ENCODE results near the gene PAH.
A peak's percentile ranks its signal among the peaks of the same experiment; 100 is the strongest.
"Not testable (repeated sequence)": the region's sequence is repeated elsewhere in the genome, so short reads cannot be mapped to it uniquely, and the experiment has no call there.

Gene PAH

DNA sequence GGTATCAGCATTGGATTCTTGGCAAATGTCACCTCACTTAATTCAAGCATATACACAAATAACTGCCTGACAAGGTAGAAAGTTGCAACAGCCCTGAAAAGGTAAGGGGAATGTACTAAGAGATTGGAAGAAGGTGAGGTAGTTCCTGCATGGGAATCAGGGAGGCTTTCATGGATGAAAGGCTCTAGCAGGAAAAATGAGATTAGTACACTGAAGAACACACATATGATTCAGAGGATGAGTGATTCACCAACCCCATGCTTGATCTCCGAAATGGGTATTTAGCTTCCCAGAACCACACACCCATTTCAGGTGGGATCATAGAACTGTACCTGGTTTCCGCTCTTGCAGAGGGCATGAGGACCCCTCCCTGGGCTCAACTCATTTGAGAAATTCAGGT, 65.8 kb downstream of the PAH start:
- TF ChIP-seq BHLHE40 (IDR thresholded peaks at IDR 0.05; ENCODE audit: borderline replicate concordance) (no peak), PKNOX1 (IDR thresholded peaks at IDR 0.05) (no peak), SP1 (IDR thresholded peaks at IDR 0.05) (no peak), LEF1 (IDR thresholded peaks at IDR 0.05; ENCODE audit: borderline replicate concordance) (no peak), L3MBTL2 (conservative IDR thresholded peaks at IDR 0.05) (no peak), FOXM1 (IDR thresholded peaks at IDR 0.05; ENCODE audit: borderline replicate concordance) (no peak), NFRKB (IDR thresholded peaks at IDR 0.05) (no peak), FOXK2 (IDR thresholded peaks at IDR 0.05) (no peak), CTBP1 (IDR thresholded peaks at IDR 0.05; ENCODE audit: borderline replicate concordance) (no peak), HDGF (IDR thresholded peaks at IDR 0.05; ENCODE audit: borderline replicate concordance) (no peak), ELF4 (IDR thresholded peaks at IDR 0.05) (no peak)
- CTCF ChIA-PET: no interaction called here
- DNase-seq (ENCODE audit: extremely low spot score): no peak
- POLR2A ChIA-PET: no interaction called here

- ChIA-PET POLR2A (no interaction called here), CTCF (no interaction called here)
- DNase-seq (ENCODE audit: extremely low spot score): no peak
- TF ChIP-seq SUZ12 (IDR thresholded peaks at IDR 0.05) (no peak), PKNOX1 (IDR thresholded peaks at IDR 0.05) (no peak), CTBP1 (IDR thresholded peaks at IDR 0.05; ENCODE audit: borderline replicate concordance) (no peak), FOXM1 (IDR thresholded peaks at IDR 0.05; ENCODE audit: borderline replicate concordance) (no peak), SP1 (IDR thresholded peaks at IDR 0.05) (no peak), ELF4 (IDR thresholded peaks at IDR 0.05) (no peak), BHLHE40 (IDR thresholded peaks at IDR 0.05; ENCODE audit: borderline replicate concordance) (no peak), HDGF (IDR thresholded peaks at IDR 0.05; ENCODE audit: borderline replicate concordance) (no peak), L3MBTL2 (conservative IDR thresholded peaks at IDR 0.05) (no peak), ZNF384 (IDR thresholded peaks at IDR 0.05) (no peak)
Measured at GRCh38 chr12:102849722-102850447, 67.2 kb downstream of the PAH start.

GRCh38 chr12:102848832-102849231, 68.2 kb downstream of the PAH start:
- CTCF ChIA-PET: no interaction called here
- POLR2A ChIA-PET: no interaction called here
- TF ChIP-seq SUZ12 (IDR thresholded peaks at IDR 0.05) (no peak), PKNOX1 (IDR thresholded peaks at IDR 0.05) (no peak), FOXK2 (IDR thresholded peaks at IDR 0.05) (no peak), FOXA1 (IDR thresholded peaks at IDR 0.05) (no peak), HDGF (IDR thresholded peaks at IDR 0.05; ENCODE audit: borderline replicate concordance) (no peak), CTBP1 (IDR thresholded peaks at IDR 0.05; ENCODE audit: borderline replicate concordance) (no peak), LEF1 (IDR thresholded peaks at IDR 0.05; ENCODE audit: borderline replicate concordance) (no peak), NFRKB (IDR thresholded peaks at IDR 0.05) (no peak)
- no peak for DNase-seq (ENCODE audit: extremely low spot score)

DNA sequence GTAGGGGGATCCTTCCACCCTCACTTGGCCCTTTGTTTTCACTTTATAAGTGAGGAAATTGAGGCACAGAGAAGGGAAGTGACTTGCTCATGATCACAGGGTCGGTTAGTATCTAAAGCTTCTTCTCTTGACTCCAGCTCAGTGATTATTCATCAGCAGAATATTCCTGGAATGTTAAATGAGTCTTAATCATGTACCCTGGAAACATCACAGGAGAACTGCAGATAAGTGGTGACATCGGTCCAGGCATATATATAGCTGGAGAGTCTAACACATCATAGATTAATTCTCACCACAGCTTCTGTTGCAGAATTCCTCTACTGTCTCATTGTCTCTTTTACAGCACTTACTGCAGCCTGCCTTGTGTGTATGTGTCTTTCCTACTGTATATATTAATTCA, 69.9 kb downstream of the PAH start:
- POLR2A ChIA-PET: no interaction called here
- no peak for DNase-seq (ENCODE audit: extremely low spot score)
- CTCF ChIA-PET: no interaction called here
- TF ChIP-seq TARDBP (IDR thresholded peaks at IDR 0.05) (no peak), FOXA1 (IDR thresholded peaks at IDR 0.05) (no peak), FOXK2 (IDR thresholded peaks at IDR 0.05) (no peak), CTBP1 (IDR thresholded peaks at IDR 0.05; ENCODE audit: borderline replicate concordance) (no peak), BHLHE40 (IDR thresholded peaks at IDR 0.05; ENCODE audit: borderline replicate concordance) (no peak), SP1 (IDR thresholded peaks at IDR 0.05) (no peak), SUZ12 (IDR thresholded peaks at IDR 0.05) (no peak), LEF1 (IDR thresholded peaks at IDR 0.05; ENCODE audit: borderline replicate concordance) (no peak), PKNOX1 (IDR thresholded peaks at IDR 0.05) (no peak), ZNF384 (IDR thresholded peaks at IDR 0.05) (no peak), ARNT (IDR thresholded peaks at IDR 0.05) (no peak), L3MBTL2 (conservative IDR thresholded peaks at IDR 0.05) (no peak), FOXM1 (IDR thresholded peaks at IDR 0.05; ENCODE audit: borderline replicate concordance) (no peak), HDGF (IDR thresholded peaks at IDR 0.05; ENCODE audit: borderline replicate concordance) (no peak), ELF4 (IDR thresholded peaks at IDR 0.05) (no peak), NFRKB (IDR thresholded peaks at IDR 0.05) (no peak)

GRCh38 chr12:102833687-102834441, 83.2 kb downstream of the PAH start:
- no peak for TF ChIP-seq ARNT (IDR thresholded peaks at IDR 0.05)
- no peak for TF ChIP-seq CTBP1 (IDR thresholded peaks at IDR 0.05; ENCODE audit: borderline replicate concordance)
- ChIA-PET CTCF (no interaction called here), POLR2A (no interaction called here)
- DNase-seq (ENCODE audit: extremely low spot score): peak; percentile 10

GRCh38 chr12:102832826-102833225, 84.2 kb downstream of the PAH start:
- POLR2A ChIA-PET; CTCF ChIA-PET; DNase-seq (ENCODE audit: extremely low spot score): not testable (repeated sequence)

All from HEK293T (cell line).